Naive B cell (primary cell): ENCODE measurements around the gene ARMH1. TPM values are rescaled to one million over a fixed set of nuclear protein-coding genes. Genes with fewer than 3 reads are reported as not detected.
A peak's percentile ranks its signal among the peaks of the same experiment; 100 is the strongest.
"Not testable (repeated sequence)": the region's sequence is repeated elsewhere in the genome, so short reads cannot be mapped to it uniquely, and the experiment has no call there.

Source experiments
- ATAC-seq, 2 donors: fragments of 150-1000 bp; cut with Tn5 transposase; 2 replicates each; pipeline ENCODE4 v1.10.0; 2021; ENCODE audit warnings: low read depth in 2 of 2, mild to moderate bottlenecking in 2 of 2, moderate library complexity in 2 of 2
- DNase-seq: peaks from one replicate; pipeline ENCODE4 v3.0.0; 2022
- H3K27ac Mint-ChIP-seq, 6 donors: one replicate each; pipeline ENCODE4 v1.8.0; 2020 to 2022; ENCODE audit warnings: mild to moderate bottlenecking in 6 of 6, mixed read lengths in 6 of 6, moderate library complexity in 5 of 6, inconsistent platforms in 2 of 6
- H3K27me3 Mint-ChIP-seq, 3 donors: one replicate each; pipeline ENCODE4 v1.8.0; 2021 to 2022; ENCODE audit warnings: mixed read lengths in 3 of 3, mild to moderate bottlenecking in 1 of 3
- H3K36me3 Mint-ChIP-seq, 2 donors: one replicate each; pipeline ENCODE4 v1.8.0; 2020 to 2022; ENCODE audit warnings: mixed read lengths in 2 of 2, inconsistent platforms in 1 of 2, mild to moderate bottlenecking in 1 of 2
- H3K4me1 Mint-ChIP-seq, 3 donors: one replicate each; pipeline ENCODE4 v1.8.0; 2020 to 2022; ENCODE audit warnings: mixed read lengths in 3 of 3, inconsistent platforms in 1 of 3, mild to moderate bottlenecking in 1 of 3, moderate library complexity in 1 of 3
- H3K4me3 Mint-ChIP-seq, 8 donors: one replicate each; pipeline ENCODE4 v1.8.0; 2020 to 2022; ENCODE audit warnings: mild to moderate bottlenecking in 8 of 8, mixed read lengths in 8 of 8, moderate library complexity in 8 of 8, inconsistent platforms in 2 of 8
- H3K9me3 Mint-ChIP-seq, 7 donors: one replicate each; pipeline ENCODE4 v1.8.0; 2020 to 2022; ENCODE audit warnings: mixed read lengths in 7 of 7, mild to moderate bottlenecking in 5 of 7, inconsistent platforms in 2 of 7, moderate library complexity in 1 of 7
- polyA plus RNA-seq, 6 donors: library from polyadenylated mRNA; unstranded; fragments of 300-500 nt; fragmentation: Illumina TruSeq; gene quantifications; one replicate each; pipeline ENCODE4 v1.2.3, GENCODE V29; 2021; ENCODE audit warnings: low read depth in 6 of 6

The ARMH1 gene
- polyA plus RNA-seq, 6 donors from 2014 or later = 14.0 to 28.1 (median 18.6) TPM

DNA sequence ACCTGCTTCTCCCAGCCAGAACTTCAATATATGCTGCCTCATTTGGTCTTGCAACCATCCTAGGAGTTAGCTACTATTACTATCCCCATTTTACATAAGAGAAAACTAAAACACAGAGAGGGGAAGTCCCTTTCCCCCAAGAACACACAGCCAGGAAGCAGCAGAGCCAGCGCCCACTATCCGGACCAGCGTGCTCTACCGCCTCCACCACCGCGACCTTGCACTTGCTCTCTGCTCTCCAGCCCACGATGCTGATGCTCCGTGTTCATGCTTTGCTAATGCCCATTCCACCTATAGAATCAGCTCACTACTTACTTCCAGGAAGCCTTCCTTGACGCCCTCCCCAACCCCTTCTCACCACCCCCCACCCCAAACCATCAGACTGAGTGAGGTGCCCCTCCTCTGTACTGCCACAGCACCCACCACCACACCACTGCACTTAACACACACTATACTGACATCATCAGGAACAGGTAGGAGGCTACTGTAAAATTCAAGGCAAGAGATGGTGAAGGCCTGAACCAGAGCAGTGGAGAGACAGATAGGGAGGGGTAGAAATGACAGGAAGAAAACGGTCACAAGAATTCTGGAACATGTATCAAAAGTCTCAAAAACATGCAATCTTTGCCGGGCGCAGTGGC is 9.7 kb upstream of the ARMH1 start:
- H3K4me3 Mint-ChIP-seq = peak overlapping the region in 7 of 8 donors; percentile 9 to 83 (median 46)
- peak overlapping the region in 4 of 6 donors; percentile 35 to 89 (median 60) for H3K27ac Mint-ChIP-seq
- H3K27me3 Mint-ChIP-seq = no peaks in the 10 kb centered on the region
- DNase-seq (peak; percentile 9), ATAC-seq (peak; percentile 67 to 68)
- no peaks in the 10 kb centered on the region for H3K9me3 Mint-ChIP-seq
- no peaks in the 10 kb centered on the region for H3K36me3 Mint-ChIP-seq
- peaks cover 13 to 24% (median 20%) of the 10 kb centered on the region in 3 donors for H3K4me1 Mint-ChIP-seq

GRCh38 chr1:44666719-44667118 is 7.8 kb upstream of the ARMH1 start:
- not testable (repeated sequence) for H3K9me3 Mint-ChIP-seq, H3K36me3 Mint-ChIP-seq, H3K27me3 Mint-ChIP-seq, H3K27ac Mint-ChIP-seq, ATAC-seq, DNase-seq, H3K4me3 Mint-ChIP-seq
- peaks cover 18 to 28% (median 27%) of the 10 kb centered on the region in 3 donors for H3K4me1 Mint-ChIP-seq

DNA sequence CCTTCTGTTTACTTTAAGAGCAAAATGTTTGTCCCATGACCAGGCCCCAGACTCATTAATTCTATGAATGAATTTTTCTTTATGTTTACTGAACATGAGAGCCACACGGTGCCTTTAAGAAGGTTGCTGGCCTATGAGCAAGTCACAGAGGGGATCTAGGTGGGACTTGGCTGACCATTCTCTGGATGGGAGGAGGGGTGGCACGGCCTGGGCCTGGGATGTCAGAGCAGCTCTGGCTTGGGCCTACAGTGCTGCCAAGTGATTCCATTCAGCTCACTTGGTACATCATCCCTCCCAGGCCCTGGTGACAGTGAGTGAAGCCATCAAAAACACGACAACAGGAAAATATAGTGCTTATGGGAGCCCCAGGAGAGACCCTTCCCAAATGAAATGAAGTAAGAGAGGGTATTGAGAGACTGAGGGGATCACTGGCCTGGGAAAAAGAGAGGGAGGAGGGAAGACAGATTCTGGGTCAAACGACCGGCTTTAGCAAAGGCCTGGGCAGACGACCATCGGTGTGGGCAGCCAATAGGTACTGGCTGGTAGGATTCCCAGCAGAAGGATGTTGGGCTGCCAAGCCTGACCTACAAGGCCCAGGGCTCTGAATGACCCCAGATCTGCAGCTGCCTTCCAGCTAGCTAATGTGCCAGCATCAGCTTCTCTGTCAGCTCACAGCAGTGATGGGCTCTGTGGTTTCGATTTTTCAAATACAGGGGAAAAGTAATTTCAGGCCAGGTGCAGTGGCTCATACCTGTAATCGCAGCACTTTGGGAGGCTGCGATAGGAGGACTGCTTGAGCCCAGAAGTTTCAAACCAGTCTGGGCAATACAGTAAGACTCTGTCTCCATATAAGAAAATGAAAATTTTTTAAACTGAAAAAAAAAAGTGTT is 3.5 kb upstream of the ARMH1 start:
- H3K36me3 Mint-ChIP-seq = no peaks in the 10 kb centered on the region
- DNase-seq (no peak), ATAC-seq (no peak)
- no peaks in the 10 kb centered on the region for H3K9me3 Mint-ChIP-seq
- H3K4me3 Mint-ChIP-seq = peak overlapping the region in 2 of 8 donors; percentile 3 to 45
- no peaks in the 10 kb centered on the region for H3K27me3 Mint-ChIP-seq
- peak overlapping the region in 2 of 6 donors; percentile 5 to 59 for H3K27ac Mint-ChIP-seq
- H3K4me1 Mint-ChIP-seq = peaks cover 29 to 39% (median 32%) of the 10 kb centered on the region in 3 donors

GRCh38 chr1:44672254-44672955 is 2.1 kb upstream of the ARMH1 start:
- no peaks in the 10 kb centered on the region for H3K36me3 Mint-ChIP-seq

GRCh38 chr1:44672961-44673674 is 1.4 kb upstream of the ARMH1 start:
- Mint-ChIP-seq H3K27me3 (no peaks in the 10 kb centered on the region), H3K36me3 (no peaks in the 10 kb centered on the region), H3K4me1 (peaks cover 29 to 39% (median 32%) of the 10 kb centered on the region in 3 donors), H3K4me3 (peak overlapping the region; percentile 76 to 97 (median 94)), H3K27ac (peak overlapping the region; percentile 33 to 97 (median 92)), H3K9me3 (no peaks in the 10 kb centered on the region)
- ATAC-seq (no peak), DNase-seq (no peak)

More at GRCh38 chr1:44672254-44672955, 2.1 kb upstream of the ARMH1 start:
- no peaks in the 10 kb centered on the region for H3K9me3 Mint-ChIP-seq
- H3K27me3 Mint-ChIP-seq = no peaks in the 10 kb centered on the region
- DNase-seq (peak; percentile 25), ATAC-seq (no peak)
- peak overlapping the region in 3 of 6 donors; percentile 54 to 89 (median 70) for H3K27ac Mint-ChIP-seq
- peaks cover 29 to 39% (median 32%) of the 10 kb centered on the region in 3 donors for H3K4me1 Mint-ChIP-seq
- peak overlapping the region; percentile 10 to 94 (median 79) for H3K4me3 Mint-ChIP-seq

GRCh38 chr1:44673675-44674112 is 820 bp upstream of the ARMH1 start:
- H3K27me3 Mint-ChIP-seq = no peaks in the 10 kb centered on the region
- H3K4me1 Mint-ChIP-seq = peaks cover 29 to 39% (median 32%) of the 10 kb centered on the region in 3 donors
- H3K27ac Mint-ChIP-seq = peak overlapping the region; percentile 82 to 97 (median 92)
- DNase-seq = no peak
- H3K9me3 Mint-ChIP-seq = no peaks in the 10 kb centered on the region
- peak overlapping the region; percentile 76 to 97 (median 94) for H3K4me3 Mint-ChIP-seq
- no peaks in the 10 kb centered on the region for H3K36me3 Mint-ChIP-seq
- ATAC-seq = no peak

GRCh38 chr1:44675186-44675585 is 672 bp downstream of the ARMH1 start:
- Mint-ChIP-seq H3K36me3 (no peaks in the 10 kb centered on the region), H3K4me1 (peaks cover 29 to 39% (median 32%) of the 10 kb centered on the region in 3 donors), H3K4me3 (peak overlapping the region in 7 of 8 donors; percentile 76 to 97 (median 94)), H3K27ac (peak overlapping the region in 5 of 6 donors; percentile 82 to 97 (median 96)), H3K9me3 (no peaks in the 10 kb centered on the region), H3K27me3 (no peaks in the 10 kb centered on the region)
- ATAC-seq (no peak), DNase-seq (no peak)

DNA sequence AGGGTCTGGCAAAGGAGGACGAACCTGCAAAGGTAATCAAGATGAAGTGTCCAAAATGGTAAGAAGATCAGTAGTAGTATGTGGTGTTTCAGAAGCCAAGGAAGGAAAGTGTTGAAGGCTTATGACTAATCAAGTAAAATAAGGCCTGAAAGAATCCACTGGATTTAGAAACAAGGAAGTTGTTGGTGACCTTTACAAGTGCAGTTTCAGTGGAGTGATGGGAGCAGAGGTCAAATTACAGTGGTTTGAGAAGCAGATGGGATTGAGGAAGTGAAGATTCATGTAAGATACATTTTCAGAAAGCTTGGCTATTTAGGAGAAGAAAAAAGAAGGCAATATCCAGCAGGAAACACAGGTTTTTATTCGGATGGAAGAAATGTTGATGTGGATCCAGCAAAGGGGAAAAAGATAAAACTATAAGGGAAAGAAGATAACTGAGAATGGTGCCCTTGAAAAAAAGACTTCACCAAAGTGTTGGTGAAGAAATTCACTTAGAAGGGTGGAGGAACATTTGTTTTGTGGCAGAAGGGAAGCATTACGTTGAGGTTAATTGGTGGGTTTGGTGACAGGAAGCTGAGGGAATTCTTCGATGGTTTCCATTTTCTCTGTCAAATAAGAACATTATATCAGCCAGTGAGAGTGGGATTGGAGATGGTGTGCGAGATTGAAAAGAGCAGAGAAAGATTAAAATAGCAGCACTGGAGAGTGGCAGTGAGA is 2.1 kb downstream of the ARMH1 start:
- H3K4me1 Mint-ChIP-seq = peaks cover 24 to 32% (median 28%) of the 10 kb centered on the region in 3 donors
- H3K9me3 Mint-ChIP-seq = no peaks in the 10 kb centered on the region
- no peaks in the 10 kb centered on the region for H3K27me3 Mint-ChIP-seq
- no peaks in the 10 kb centered on the region for H3K36me3 Mint-ChIP-seq
- DNase-seq (no peak), ATAC-seq (no peak)
- H3K27ac Mint-ChIP-seq = no peak overlapping the region
- no peak overlapping the region for H3K4me3 Mint-ChIP-seq

DNA sequence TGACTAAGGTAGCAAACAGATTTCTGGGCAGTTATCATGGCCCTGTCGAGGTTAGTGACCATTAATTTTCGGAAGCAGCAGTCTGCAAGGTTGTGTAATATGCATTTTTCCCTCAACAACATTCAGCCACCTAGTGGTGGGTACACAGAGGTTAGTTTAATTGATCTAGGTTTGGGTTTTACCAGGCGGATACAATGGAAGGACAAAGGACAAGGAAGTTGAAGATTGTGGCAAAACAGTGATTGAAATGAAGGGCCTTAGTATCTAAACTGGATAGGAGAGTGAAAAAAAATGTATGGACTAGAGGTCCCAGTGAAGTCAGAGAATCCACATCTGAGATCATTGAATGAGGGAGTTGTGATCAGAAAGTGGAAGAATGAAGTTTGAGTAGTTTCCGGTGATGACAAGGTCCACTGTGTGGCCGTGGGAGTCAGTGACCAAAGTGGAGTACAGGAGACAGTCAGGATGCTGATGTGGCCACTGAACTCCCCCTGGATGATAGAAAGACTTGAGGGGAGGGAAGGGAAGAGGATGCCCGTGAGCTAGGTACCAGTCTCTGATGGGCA is 2.8 kb downstream of the ARMH1 start:
- Mint-ChIP-seq H3K4me1 (peaks cover 21 to 26% (median 22%) of the 10 kb centered on the region in 3 donors), H3K36me3 (no peaks in the 10 kb centered on the region), H3K9me3 (no peaks in the 10 kb centered on the region), H3K4me3 (no peak overlapping the region), H3K27me3 (no peaks in the 10 kb centered on the region), H3K27ac (no peak overlapping the region)
- DNase-seq = no peak
- no peak for ATAC-seq

DNA sequence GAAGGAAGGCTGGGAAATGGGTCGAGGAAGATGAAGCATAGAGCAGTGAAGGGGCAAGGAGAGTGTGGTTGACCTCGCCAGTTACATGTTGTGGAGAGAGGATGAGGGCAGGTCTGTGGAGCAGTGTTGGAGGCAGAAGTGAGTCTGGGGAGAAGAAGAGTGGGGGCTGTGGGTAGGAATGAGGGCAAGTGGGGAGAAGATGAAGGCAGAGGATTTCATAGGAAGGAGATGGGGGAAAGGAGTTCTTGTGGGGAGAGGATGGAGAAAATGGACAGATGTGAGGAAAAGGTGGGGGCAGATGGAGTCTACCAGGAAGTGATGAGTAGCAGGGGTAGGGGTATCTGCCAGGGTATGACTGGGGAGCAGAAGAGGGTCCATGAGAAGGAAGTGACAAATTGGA is 3.6 kb downstream of the ARMH1 start:
- ATAC-seq = no peak
- H3K27me3 Mint-ChIP-seq = no peaks in the 10 kb centered on the region
- no peak overlapping the region for H3K27ac Mint-ChIP-seq
- H3K36me3 Mint-ChIP-seq = no peaks in the 10 kb centered on the region
- H3K4me1 Mint-ChIP-seq = peaks cover 15 to 17% (median 17%) of the 10 kb centered on the region in 3 donors
- no peak for DNase-seq
- H3K9me3 Mint-ChIP-seq = no peaks in the 10 kb centered on the region
- no peak overlapping the region for H3K4me3 Mint-ChIP-seq

DNA sequence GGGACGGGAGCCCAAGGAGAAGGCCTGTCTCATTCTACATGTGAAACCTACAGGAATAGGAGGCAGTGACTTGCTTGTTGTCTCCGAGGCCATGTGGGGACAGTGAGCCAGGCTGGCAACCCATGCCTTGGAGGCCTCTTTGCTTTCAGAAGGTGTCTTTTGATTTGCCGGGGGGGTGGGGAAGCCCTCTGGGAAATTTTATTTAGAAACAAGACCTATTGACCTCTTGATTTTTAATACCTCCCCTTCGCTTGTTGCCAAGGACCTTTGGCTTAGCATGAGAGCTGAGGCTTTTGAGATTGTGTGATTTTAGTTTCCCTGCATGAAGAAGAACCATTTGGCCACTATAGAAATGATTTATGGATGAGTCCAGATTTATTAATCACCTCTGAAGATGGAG is 4.1 kb downstream of the ARMH1 start:
- no peak overlapping the region for H3K27ac Mint-ChIP-seq
- no peaks in the 10 kb centered on the region for H3K36me3 Mint-ChIP-seq
- H3K9me3 Mint-ChIP-seq = no peaks in the 10 kb centered on the region
- no peak overlapping the region for H3K4me3 Mint-ChIP-seq
- ATAC-seq (no peak), DNase-seq (no peak)
- H3K27me3 Mint-ChIP-seq = no peaks in the 10 kb centered on the region
- H3K4me1 Mint-ChIP-seq = peaks cover 10 to 12% (median 12%) of the 10 kb centered on the region in 3 donors

GRCh38 chr1:44679468-44679867 is 5.0 kb downstream of the ARMH1 start:
- ATAC-seq = no peak
- Mint-ChIP-seq H3K27me3 (no peaks in the 10 kb centered on the region), H3K4me3 (no peak overlapping the region), H3K9me3 (no peaks in the 10 kb centered on the region), H3K4me1 (peaks cover 10 to 11% (median 10%) of the 10 kb centered on the region in 3 donors), H3K27ac (no peak overlapping the region), H3K36me3 (no peaks in the 10 kb centered on the region)
- no peak for DNase-seq
